ENCODE data around the gene C1orf74.

- TF ChIP-seq TAF1 (IDR thresholded peaks at IDR 0.05; ENCODE audit: low read depth) (no peak), ZBTB7A (IDR thresholded peaks at IDR 0.05; ENCODE audit: low read depth) (no peak), NFIC (IDR thresholded peaks at IDR 0.05) (no peak), EGR1 (IDR thresholded peaks at IDR 0.05) (no peak), TEAD4 (IDR thresholded peaks at IDR 0.05) (no peak), EP300 (IDR thresholded peaks at IDR 0.05; ENCODE audit: borderline replicate concordance) (no peak), REST (IDR thresholded peaks at IDR 0.05; ENCODE audit: low read depth) (no peak), CEBPB (IDR thresholded peaks at IDR 0.05) (no peak), TCF12 (IDR thresholded peaks at IDR 0.05; ENCODE audit: low read depth) (no peak)
These were observed 7.6 kb upstream of the C1orf74 start for GRCh38 chr1:209791920-209792319.
